GM19238 (cell line): Measurements from ENCODE around the gene KDM2B.

ENCODE experiments used
- DNase-seq: peaks from one replicate; pipeline ENCODE4 v3.0.0; 2011; ENCODE audit warnings: low spot score; ENCODE audit not compliant: insufficient read length

KDM2B gene

DNA sequence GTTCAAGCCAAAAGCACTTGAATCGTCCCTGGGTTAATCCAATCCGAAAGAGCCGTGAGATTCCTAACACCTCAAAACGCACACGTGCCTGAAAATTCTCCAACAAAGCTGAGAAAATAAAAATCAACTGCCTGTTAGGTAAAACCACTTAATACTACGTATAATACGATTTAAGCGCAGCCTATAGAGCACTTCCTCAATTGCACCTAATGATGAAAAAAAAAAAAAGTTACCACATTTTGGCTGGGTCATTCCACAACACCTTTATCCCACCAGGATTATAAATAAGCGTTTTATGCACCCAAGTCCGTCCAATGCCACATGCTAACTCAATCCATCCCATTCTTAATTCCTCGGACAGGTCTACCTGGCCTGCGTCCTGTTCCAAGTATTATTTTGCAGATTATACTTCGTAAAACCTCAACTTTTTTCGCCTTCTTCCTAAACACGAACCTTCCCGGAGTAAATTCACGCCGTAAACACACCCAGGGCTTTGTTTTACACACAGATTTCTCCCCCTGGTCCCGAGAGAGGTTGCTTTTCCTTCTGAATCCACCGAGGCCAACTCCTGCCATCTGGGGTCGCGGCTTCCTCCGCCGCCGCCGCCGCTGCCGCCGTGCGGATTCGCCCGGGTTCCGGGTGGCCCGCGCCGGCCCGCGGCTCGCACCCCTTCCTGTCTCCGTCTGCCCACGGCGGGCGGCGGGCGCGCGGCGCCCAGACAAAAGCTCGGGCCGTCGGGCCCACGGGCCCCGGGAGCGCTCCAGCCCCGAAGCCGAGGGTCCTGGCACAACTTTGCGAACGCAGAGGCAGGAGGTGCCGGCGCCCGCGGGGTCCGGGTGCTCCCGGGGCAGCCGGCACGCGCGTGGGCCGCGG, 114.7 kb downstream of the KDM2B start:
- peak; percentile 47 for DNase-seq

- no peak for DNase-seq
Measured at GRCh38 chr12:121464331-121464730, 116.5 kb downstream of the KDM2B start.

GRCh38 chr12:121461048-121461447, 119.8 kb downstream of the KDM2B start:
- DNase-seq, result no peak

DNA sequence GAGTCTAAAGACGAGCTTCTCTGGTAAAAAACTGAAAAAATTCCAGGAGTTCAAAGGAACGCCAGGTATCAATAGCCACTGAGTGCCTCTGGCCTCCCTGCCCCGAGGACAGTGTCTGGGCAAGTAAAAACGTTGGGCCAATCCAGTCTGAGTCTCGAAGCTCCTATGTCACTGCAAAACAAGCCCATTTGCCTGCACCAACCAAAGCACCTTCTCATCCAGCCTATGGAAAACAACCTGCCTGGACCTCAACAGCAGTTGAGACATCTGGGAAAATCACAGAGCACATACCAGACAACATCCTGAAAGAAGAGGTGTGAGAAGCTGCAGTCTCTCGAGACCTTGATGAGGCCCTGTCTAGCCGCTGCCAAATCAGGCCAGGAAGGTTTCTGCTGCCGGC, 124.3 kb downstream of the KDM2B start:
- DNase-seq, result no peak

- no peak for DNase-seq
Measured at GRCh38 chr12:121455766-121456420, 124.9 kb downstream of the KDM2B start.

GRCh38 chr12:121454921-121455320, 125.9 kb downstream of the KDM2B start:
- DNase-seq, result no peak

GRCh38 chr12:121453629-121454028, 127.2 kb downstream of the KDM2B start:
- DNase-seq, result no peak

DNA sequence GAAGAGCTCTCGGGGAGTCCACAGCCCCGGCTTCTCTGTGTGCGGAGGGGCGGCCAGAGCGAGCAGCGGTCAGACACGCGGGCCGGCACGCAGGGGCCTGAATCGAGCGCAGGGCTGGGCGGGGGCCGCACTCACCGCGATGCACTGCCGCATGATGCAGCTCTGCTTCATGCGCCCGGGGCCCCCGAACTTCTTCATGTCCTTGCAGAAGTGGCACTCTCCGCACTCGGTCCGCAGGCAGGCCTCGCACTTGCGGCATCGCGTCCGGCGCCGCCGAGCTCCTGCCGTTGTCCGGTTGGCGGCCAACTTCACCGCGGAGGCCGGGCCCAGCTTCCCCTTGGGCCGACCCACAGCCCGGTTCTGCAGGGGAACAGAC, 127.8 kb downstream of the KDM2B start:
- DNase-seq, result no peak

- no peak for DNase-seq
Measured at GRCh38 chr12:121452340-121452984, 128.4 kb downstream of the KDM2B start.

DNA sequence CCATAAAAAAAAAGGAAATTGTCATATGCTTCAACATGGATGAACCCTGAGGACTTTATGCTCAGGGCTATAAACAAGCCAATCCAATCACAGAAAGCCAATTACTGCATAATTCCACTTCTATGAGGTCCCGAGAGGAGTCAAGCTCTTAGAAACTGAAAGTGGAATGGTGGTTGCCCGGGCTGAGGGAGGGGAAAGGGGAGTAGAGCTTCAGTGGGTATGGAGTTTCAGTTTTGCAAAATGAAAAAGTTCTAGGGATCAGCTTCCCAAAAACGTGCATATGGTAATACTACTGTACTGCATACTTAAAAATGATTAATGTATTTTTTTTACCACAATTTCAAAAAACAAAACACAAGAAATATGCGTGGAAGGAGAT, 128.9 kb downstream of the KDM2B start:
- no peak for DNase-seq

DNA sequence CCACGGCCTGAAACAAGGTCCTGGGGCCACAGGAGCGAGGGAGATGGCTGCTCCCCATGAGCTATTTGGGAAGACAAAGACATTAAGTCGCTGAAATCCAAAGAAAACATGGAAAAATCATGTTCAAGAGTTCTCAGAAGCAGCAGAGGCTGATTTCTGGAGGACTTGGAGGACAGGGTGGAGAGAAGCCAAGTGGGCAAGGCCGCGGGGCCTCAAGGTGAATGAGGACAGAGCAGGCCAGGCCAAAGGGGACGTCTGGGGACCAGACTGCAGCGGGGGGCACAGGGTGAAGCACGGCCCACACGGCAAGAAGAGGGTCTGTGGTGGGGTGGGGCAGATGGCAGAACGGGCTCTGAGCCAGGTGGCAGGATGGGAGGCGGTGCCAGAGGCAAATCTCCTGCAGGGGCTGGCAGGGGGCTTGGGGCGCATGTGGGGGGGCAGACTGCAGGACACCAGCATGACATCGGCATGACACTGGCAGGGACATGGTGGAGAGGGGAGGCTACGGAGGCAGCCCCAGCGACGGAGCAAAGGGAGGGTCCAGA, 132.0 kb downstream of the KDM2B start:
- DNase-seq, result no peak

DNA sequence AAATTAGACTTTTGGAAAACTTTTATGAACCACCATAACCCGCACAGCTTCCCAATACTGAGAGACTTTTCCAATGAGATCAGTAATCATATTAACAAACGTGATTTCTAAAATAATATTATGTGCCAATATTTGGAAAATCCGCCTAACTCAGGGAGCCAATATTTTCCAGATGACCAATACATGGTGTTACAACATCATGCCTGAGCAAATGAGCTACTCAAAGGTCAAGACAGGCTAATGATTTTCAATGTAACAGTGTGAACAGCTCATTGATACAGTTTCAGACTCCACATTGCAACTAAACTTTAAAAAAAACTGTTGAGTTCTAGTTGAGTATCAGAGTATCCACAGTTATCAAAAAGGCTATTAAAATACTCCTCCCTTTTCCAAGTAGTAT, 134.1 kb downstream of the KDM2B start:
- DNase-seq, result no peak

DNA sequence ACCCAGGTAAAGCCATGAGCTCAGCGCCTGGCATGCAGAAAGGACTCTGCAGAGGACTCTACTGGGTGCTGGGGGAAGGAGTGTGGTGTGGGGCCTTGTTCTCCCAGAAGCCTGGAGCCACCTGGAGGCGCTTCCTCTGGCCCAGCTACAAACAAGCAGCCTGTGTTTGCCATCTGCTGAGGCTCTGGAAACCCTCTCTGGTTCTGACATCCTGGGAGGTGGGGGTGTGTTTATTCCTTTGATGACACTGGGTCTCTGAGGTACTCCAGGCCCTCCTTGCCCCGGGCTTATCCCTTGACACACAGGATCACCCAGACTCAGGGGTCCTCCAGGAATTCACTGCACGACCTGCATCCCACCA, 136.0 kb downstream of the KDM2B start:
- no peak for DNase-seq

DNA sequence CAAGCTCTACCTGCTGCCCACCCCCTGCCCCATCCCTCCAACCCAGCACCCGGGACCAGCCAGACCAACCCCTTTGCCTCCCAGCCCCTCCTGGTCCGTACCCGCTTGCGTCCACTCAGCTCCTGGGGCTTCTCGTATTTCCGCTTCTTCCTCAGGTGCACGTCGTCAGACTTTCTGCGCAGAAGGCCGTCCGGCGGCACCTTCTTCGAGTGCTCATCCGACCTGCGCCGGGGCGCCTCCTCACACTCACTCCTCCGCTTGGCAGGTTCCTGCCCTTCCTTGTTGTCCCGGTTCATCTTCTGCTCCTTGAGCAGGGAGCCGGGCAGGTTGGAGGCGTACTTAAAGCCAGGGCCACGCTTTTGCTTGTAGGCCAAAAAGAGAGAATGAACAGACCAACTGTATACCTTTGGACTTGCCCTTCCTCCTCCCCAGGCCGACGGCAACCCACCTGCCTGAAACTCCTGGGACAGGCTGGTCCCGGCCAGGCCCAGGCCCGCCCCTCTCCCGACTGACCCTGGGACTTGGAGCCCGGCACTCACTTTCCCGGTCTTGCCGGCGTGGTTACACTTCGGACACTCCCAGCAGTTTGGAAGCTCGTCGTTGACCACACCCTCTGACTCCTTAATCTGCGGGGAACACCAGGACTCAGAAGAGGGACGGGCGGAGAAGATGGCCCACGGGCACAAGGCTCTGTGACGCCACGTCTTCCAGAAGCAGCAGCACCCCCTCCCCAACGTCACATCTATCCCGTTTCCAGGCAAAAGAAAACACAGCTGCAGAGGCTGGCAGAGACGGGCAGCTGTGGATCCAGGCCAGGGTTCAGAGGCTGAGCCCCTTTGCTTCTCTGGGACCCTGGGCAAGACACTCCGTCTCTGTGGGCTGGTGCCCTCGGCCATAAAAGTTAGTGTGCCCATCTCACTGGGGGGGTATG, 136.6 kb downstream of the KDM2B start:
- DNase-seq, result no peak

DNA sequence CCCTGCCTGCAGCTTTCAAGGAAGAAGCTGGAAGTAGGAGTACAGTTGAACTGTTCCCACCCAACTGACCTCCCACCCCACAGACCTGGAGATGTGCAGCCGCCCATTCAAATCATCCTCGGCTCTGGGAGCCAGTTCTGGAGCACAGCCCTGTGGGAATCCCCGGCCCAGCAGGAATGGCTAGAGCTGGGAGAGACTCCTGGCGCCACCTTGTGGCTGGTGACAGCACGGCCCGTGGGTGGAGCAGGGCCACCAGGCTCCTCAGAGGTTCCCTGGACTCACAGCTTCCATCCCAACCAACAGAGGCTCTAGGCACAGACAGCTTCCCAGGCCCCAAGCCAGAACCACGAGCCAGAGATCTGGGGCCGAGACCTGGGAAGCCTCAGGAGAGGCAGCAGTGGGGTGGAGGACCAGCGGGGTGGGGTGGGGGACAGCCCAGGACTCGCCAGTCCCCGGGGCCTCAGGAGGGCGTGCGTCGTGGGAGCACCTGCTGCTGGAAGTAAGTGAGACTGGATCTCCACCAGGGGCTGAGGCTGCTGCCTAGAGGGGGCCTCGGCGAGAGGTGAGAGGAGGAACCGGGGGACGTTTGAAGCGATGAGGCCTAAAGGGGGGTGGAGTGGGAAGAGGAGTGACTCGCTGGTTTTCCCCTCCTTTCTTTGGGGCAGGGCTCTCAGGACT, 137.5 kb downstream of the KDM2B start:
- peak; percentile 86 for DNase-seq

GRCh38 chr12:121442028-121442948, 138.5 kb downstream of the KDM2B start:
- DNase-seq, result no peak

- no peak for DNase-seq
Measured at GRCh38 chr12:121441555-121441954, 139.3 kb downstream of the KDM2B start.

DNA sequence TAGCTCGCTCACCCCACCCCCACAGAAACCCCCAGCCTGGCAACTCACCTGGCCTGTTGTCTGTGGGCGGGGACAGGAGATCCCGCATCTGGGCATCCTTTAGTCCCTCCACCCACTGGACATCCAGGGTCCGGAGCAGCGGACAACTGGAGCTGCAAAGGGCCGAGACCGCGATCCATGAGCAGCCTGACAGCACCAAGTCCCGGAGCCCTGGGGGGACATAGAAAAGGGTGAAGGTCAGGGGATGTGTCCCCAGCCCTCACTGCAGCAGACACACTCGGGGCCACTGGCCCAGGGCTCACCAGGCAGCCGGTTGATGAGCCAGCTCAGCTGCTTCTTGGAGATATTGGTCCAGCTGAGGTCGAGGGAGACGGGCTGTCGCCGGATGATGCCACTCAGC, 140.1 kb downstream of the KDM2B start:
- DNase-seq, result no peak

- no peak for DNase-seq
Measured at GRCh38 chr12:121439715-121440114, 141.1 kb downstream of the KDM2B start.

- DNase-seq, result no peak
Measured at GRCh38 chr12:121438905-121439304, 141.9 kb downstream of the KDM2B start.
